Memory B cell (primary cell): ENCODE data around the gene CCDC70.

Source experiments
- ATAC-seq: fragments of 150-1000 bp; cut with Tn5 transposase; 2 replicates; pipeline ENCODE4 v1.10.0; 2021; ENCODE audit warnings: low read depth, mild to moderate bottlenecking, moderate library complexity
- DNase-seq, 2 donors: peaks; one replicate each; pipeline ENCODE4 v3.0.0; 2022; ENCODE audit warnings: low spot score in 2 of 2
- H3K27ac Mint-ChIP-seq: one replicate; pipeline ENCODE4 v1.8.0; 2022; ENCODE audit warnings: mild to moderate bottlenecking, moderate library complexity, mixed read lengths
- H3K27me3 Mint-ChIP-seq: one replicate; pipeline ENCODE4 v1.8.0; 2022; ENCODE audit warnings: mixed read lengths
- H3K36me3 Mint-ChIP-seq: one replicate; pipeline ENCODE4 v1.8.0; 2022; ENCODE audit warnings: mild to moderate bottlenecking, mixed read lengths
- H3K4me1 Mint-ChIP-seq: one replicate; pipeline ENCODE4 v1.8.0; 2022; ENCODE audit warnings: mixed read lengths
- H3K4me3 Mint-ChIP-seq: one replicate; pipeline ENCODE4 v1.8.0; 2022; ENCODE audit warnings: mild to moderate bottlenecking, moderate library complexity, mixed read lengths
- H3K9me3 Mint-ChIP-seq: one replicate; pipeline ENCODE4 v1.8.0; 2022; ENCODE audit warnings: mixed read lengths

Gene CCDC70

GRCh38 chr13:51839711-51840540, 21.8 kb upstream of the CCDC70 start:
- no peak overlapping the region for H3K4me3 Mint-ChIP-seq
- no peak overlapping the region for H3K27ac Mint-ChIP-seq
- ATAC-seq (no peak), DNase-seq (no peak)
- H3K4me1 Mint-ChIP-seq = peaks cover under 1% of the 10 kb centered on the region
- H3K9me3 Mint-ChIP-seq = no peaks in the 10 kb centered on the region
- H3K36me3 Mint-ChIP-seq = no peaks in the 10 kb centered on the region
- H3K27me3 Mint-ChIP-seq = peaks cover 9% of the 10 kb centered on the region

- H3K27me3 Mint-ChIP-seq = peaks cover 10% of the 10 kb centered on the region
- H3K9me3 Mint-ChIP-seq = no peaks in the 10 kb centered on the region
- no peak overlapping the region for H3K4me3 Mint-ChIP-seq
- H3K36me3 Mint-ChIP-seq = no peaks in the 10 kb centered on the region
- no peak for DNase-seq
- no peak overlapping the region for H3K27ac Mint-ChIP-seq
- ATAC-seq = no peak
- H3K4me1 Mint-ChIP-seq = peaks cover 2% of the 10 kb centered on the region
Observed at GRCh38 chr13:51840917-51841316, 20.9 kb upstream of the CCDC70 start.

- Mint-ChIP-seq H3K4me1 (peaks cover 2% of the 10 kb centered on the region), H3K27ac (no peak overlapping the region), H3K9me3 (no peaks in the 10 kb centered on the region), H3K36me3 (no peaks in the 10 kb centered on the region), H3K27me3 (peaks cover 10% of the 10 kb centered on the region), H3K4me3 (no peak overlapping the region)
- ATAC-seq (no peak), DNase-seq (no peak)
Observed at GRCh38 chr13:51841732-51842131, 20.0 kb upstream of the CCDC70 start.

GRCh38 chr13:51843529-51843928, 18.2 kb upstream of the CCDC70 start:
- H3K27ac Mint-ChIP-seq = no peak overlapping the region
- H3K27me3 Mint-ChIP-seq = peaks cover 8% of the 10 kb centered on the region
- H3K36me3 Mint-ChIP-seq = no peaks in the 10 kb centered on the region
- DNase-seq (no peak), ATAC-seq (no peak)
- H3K4me1 Mint-ChIP-seq = peaks cover 2% of the 10 kb centered on the region
- no peak overlapping the region for H3K4me3 Mint-ChIP-seq
- H3K9me3 Mint-ChIP-seq = no peaks in the 10 kb centered on the region

- Mint-ChIP-seq H3K36me3 (no peaks in the 10 kb centered on the region), H3K9me3 (no peaks in the 10 kb centered on the region), H3K27ac (no peak within 1 kb of the TSS), H3K4me3 (no peak within 1 kb of the TSS), H3K27me3 (peaks cover 8% of the 10 kb centered on the region), H3K4me1 (peaks cover 2% of the 10 kb centered on the region)
- ATAC-seq (peak; percentile 54), DNase-seq (peak; percentile 46 to 50)
Observed at GRCh38 chr13:51844862-51845573, 16.8 kb upstream of the CCDC70 start, which contains the start of gene TMEM272. TMEM272 (minus strand) TSS chr13:51845177; CDS start chr13:51838530, 6,647 bp downstream.

- Mint-ChIP-seq H3K36me3 (no peaks in the 10 kb centered on the region), H3K27ac (no peak overlapping the region), H3K4me3 (no peak overlapping the region), H3K27me3 (peaks cover 8% of the 10 kb centered on the region), H3K4me1 (peaks cover 2% of the 10 kb centered on the region), H3K9me3 (no peaks in the 10 kb centered on the region)
- no peak for DNase-seq
- no peak for ATAC-seq
Observed at GRCh38 chr13:51845574-51846318, 16.0 kb upstream of the CCDC70 start.

GRCh38 chr13:51846756-51847155, 15.0 kb upstream of the CCDC70 start:
- no peaks in the 10 kb centered on the region for H3K9me3 Mint-ChIP-seq
- no peak for ATAC-seq

GRCh38 chr13:51848674-51849073, 13.1 kb upstream of the CCDC70 start:
- ATAC-seq (no peak), DNase-seq (no peak)
- Mint-ChIP-seq H3K27ac (no peak overlapping the region), H3K4me1 (peaks cover 2% of the 10 kb centered on the region), H3K4me3 (no peak overlapping the region), H3K36me3 (peaks cover 2% of the 10 kb centered on the region), H3K27me3 (peaks cover 10% of the 10 kb centered on the region), H3K9me3 (no peaks in the 10 kb centered on the region)

More at GRCh38 chr13:51846756-51847155, 15.0 kb upstream of the CCDC70 start:
- Mint-ChIP-seq H3K4me3 (no peak overlapping the region), H3K27ac (no peak overlapping the region), H3K36me3 (peaks cover 2% of the 10 kb centered on the region), H3K4me1 (peaks cover 2% of the 10 kb centered on the region), H3K27me3 (peaks cover 10% of the 10 kb centered on the region)
- no peak for DNase-seq

GRCh38 chr13:51849145-51850101, 12.3 kb upstream of the CCDC70 start:
- ATAC-seq = peak; percentile 60
- peaks cover 2% of the 10 kb centered on the region for H3K36me3 Mint-ChIP-seq
- DNase-seq = peak in 1 of 2 donors; percentile 14
- H3K9me3 Mint-ChIP-seq = no peaks in the 10 kb centered on the region
- H3K4me1 Mint-ChIP-seq = peaks cover 2% of the 10 kb centered on the region
- H3K27me3 Mint-ChIP-seq = peaks cover 9% of the 10 kb centered on the region
- no peak overlapping the region for H3K4me3 Mint-ChIP-seq
- no peak overlapping the region for H3K27ac Mint-ChIP-seq

- Mint-ChIP-seq H3K4me1 (no peaks in the 10 kb centered on the region), H3K27ac (no peak overlapping the region)
- ATAC-seq = no peak
Observed at GRCh38 chr13:51856027-51856736, 5.6 kb upstream of the CCDC70 start.

GRCh38 chr13:51856998-51857397, 4.8 kb upstream of the CCDC70 start:
- no peak overlapping the region for H3K4me3 Mint-ChIP-seq
- no peak overlapping the region for H3K27ac Mint-ChIP-seq
- no peaks in the 10 kb centered on the region for H3K36me3 Mint-ChIP-seq
- DNase-seq (no peak), ATAC-seq (no peak)
- no peaks in the 10 kb centered on the region for H3K4me1 Mint-ChIP-seq
- H3K27me3 Mint-ChIP-seq = peaks cover 6% of the 10 kb centered on the region
- no peaks in the 10 kb centered on the region for H3K9me3 Mint-ChIP-seq

More at GRCh38 chr13:51856027-51856736, 5.6 kb upstream of the CCDC70 start:
- Mint-ChIP-seq H3K9me3 (no peaks in the 10 kb centered on the region), H3K27me3 (peaks cover 6% of the 10 kb centered on the region), H3K36me3 (peaks cover under 1% of the 10 kb centered on the region), H3K4me3 (no peak overlapping the region)
- DNase-seq = no peak

- Mint-ChIP-seq H3K27ac (no peak overlapping the region), H3K4me3 (no peak overlapping the region), H3K4me1 (no peaks in the 10 kb centered on the region), H3K9me3 (no peaks in the 10 kb centered on the region), H3K36me3 (no peaks in the 10 kb centered on the region), H3K27me3 (peaks cover 9% of the 10 kb centered on the region)
- no peak for DNase-seq
- no peak for ATAC-seq
Observed at GRCh38 chr13:51858433-51859247, 3.1 kb upstream of the CCDC70 start.
